ENCODE measurements around the gene NUP35. TPM values are rescaled to one million over a fixed set of nuclear protein-coding genes. Genes with fewer than 3 reads are reported as not detected.
A peak's percentile ranks its signal among the peaks of the same experiment; 100 is the strongest.
"Not testable (repeated sequence)": the region's sequence is repeated elsewhere in the genome, so short reads cannot be mapped to it uniquely, and the experiment has no call there.

NUP35 gene
- total and polyA plus RNA-seq, 2 experiments from 2014 or later = 57.4 to 65.3 TPM

DNA sequence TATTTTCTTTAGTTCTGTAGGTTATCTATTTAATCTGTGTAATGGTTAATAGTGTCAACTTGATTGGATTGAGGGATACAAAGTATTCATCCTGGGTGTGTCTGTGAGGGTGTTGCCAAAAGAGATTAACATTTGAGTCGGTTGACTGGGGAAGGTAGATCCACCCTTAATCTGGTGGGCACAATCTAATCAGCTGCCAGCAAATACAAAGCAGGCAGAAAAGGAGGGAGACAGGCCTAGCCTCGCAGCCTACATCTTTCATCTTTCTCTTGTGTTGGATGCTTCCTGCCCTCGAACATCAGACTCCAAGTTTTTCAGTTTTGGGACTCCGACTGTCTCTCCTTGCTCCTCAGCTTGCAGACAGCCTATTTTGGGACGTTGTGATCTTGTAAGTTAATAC, 42.7 kb downstream of the NUP35 start:
- H3K4me2 ChIP-seq, H3K27ac Mint-ChIP-seq: not testable (repeated sequence)
- peaks cover 73% of the 10 kb centered on the region for H3K36me3 Mint-ChIP-seq (ENCODE audit: low read depth)

DNA sequence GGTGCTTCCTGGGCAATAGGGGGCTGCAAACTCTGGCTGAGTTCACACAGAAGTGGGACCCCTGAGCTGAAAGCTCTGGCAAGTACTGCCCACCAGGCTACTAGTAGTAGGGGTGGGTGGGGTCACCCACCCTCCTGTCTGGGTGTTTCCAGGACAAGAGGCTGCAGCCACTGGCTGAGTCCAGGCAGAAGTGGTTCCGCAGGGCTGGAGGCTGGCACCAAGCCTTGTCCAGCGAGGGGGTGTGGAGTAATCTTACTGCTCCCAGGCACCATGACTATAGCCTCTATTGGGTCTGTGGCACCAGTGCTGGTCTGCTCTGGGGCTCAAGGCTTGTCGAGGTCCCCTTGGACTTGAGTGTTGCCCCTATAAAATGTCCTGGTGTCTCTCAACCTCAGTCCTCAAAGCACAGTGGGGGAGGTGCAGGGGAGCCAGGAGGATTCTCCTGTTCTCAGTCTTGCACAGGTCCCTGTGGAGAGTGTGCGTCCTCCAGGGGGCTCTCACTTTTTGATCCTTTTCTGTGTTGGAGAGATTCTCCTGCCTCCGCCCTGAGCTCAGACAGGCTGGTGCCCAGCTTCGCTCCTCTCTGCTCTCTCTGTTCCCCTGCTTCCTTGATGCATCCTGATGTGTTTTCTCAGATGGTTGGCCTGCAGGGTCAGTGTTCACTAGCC, 48.1 kb downstream of the NUP35 start:
- peaks cover 70% of the 10 kb centered on the region for H3K36me3 Mint-ChIP-seq (ENCODE audit: low read depth)
- Histone ChIP-seq H3K27me3 (ENCODE audit: insufficient read depth) (no peaks in the 10 kb centered on the region), H3K4me2 (no peak overlapping the region), H2AFZ (no peak overlapping the region), H3K27ac (ENCODE audit: low read depth) (no peak overlapping the region), H3F3A (replicated peaks; ENCODE audit: low read depth) (no peaks in the 10 kb centered on the region), H4K20me1 (replicated peaks; ENCODE audit: insufficient read depth) (peaks cover 33% of the 10 kb centered on the region), H3K4me1 (ENCODE audit: insufficient read depth) (no peaks in the 10 kb centered on the region), H3K4me3 (no peak overlapping the region), H3K9me2 (ENCODE audit: insufficient read depth) (no peaks in the 10 kb centered on the region), H3K79me2 (replicated peaks; ENCODE audit: insufficient read depth) (peaks cover 83% of the 10 kb centered on the region), H3K36me3 (ENCODE audit: insufficient read depth) (peaks cover 10% of the 10 kb centered on the region; the same call in 1 of the 2 replicates)
- DNase-seq (ENCODE audit: low spot score) = peak; percentile 61
- ATAC-seq = peak; percentile 92
- H3K27me3 Mint-ChIP-seq (ENCODE audit: insufficient read depth, low read depth, poor library complexity) = peaks cover 9% of the 10 kb centered on the region
- peak; percentile 42 to 43 for TF ChIP-seq CTCF (conservative IDR thresholded peaks at IDR 0.05; ENCODE audit: low read depth in 2 of 2)
- no peak for TF ChIP-seq ZNF114 (CRISPR knock-in tag; IDR thresholded peaks at IDR 0.05)
- TF ChIP-seq, protein P1, sequence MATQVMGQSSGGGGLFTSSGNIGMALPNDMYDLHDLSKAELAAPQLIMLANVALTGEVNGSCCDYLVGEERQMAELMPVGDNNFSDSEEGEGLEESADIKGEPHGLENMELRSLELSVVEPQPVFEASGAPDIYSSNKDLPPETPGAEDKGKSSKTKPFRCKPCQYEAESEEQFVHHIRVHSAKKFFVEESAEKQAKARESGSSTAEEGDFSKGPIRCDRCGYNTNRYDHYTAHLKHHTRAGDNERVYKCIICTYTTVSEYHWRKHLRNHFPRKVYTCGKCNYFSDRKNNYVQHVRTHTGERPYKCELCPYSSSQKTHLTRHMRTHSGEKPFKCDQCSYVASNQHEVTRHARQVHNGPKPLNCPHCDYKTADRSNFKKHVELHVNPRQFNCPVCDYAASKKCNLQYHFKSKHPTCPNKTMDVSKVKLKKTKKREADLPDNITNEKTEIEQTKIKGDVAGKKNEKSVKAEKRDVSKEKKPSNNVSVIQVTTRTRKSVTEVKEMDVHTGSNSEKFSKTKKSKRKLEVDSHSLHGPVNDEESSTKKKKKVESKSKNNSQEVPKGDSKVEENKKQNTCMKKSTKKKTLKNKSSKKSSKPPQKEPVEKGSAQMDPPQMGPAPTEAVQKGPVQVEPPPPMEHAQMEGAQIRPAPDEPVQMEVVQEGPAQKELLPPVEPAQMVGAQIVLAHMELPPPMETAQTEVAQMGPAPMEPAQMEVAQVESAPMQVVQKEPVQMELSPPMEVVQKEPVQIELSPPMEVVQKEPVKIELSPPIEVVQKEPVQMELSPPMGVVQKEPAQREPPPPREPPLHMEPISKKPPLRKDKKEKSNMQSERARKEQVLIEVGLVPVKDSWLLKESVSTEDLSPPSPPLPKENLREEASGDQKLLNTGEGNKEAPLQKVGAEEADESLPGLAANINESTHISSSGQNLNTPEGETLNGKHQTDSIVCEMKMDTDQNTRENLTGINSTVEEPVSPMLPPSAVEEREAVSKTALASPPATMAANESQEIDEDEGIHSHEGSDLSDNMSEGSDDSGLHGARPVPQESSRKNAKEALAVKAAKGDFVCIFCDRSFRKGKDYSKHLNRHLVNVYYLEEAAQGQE (IDR thresholded peaks at IDR 0.05; ENCODE audit: unreplicated experiment) = no peak
- no peak for TF ChIP-seq STAT1 (IDR thresholded peaks at IDR 0.05; ENCODE audit: unreplicated experiment)
- TF ChIP-seq POLR2AphosphoS5 (IDR thresholded peaks at IDR 0.05; ENCODE audit: low read depth) = no peak
- TF ChIP-seq, protein P2, sequence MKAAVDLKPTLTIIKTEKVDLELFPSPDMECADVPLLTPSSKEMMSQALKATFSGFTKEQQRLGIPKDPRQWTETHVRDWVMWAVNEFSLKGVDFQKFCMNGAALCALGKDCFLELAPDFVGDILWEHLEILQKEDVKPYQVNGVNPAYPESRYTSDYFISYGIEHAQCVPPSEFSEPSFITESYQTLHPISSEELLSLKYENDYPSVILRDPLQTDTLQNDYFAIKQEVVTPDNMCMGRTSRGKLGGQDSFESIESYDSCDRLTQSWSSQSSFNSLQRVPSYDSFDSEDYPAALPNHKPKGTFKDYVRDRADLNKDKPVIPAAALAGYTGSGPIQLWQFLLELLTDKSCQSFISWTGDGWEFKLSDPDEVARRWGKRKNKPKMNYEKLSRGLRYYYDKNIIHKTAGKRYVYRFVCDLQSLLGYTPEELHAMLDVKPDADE (IDR thresholded peaks at IDR 0.05) = no peak
- TF ChIP-seq ZNF331 (CRISPR knock-in tag; IDR thresholded peaks at IDR 0.05; ENCODE audit: low read depth) = no peak
- peaks cover 3% of the 10 kb centered on the region for H3K4me1 Mint-ChIP-seq
- H3K9me3 Mint-ChIP-seq = peaks cover 29% of the 10 kb centered on the region
- H3K4me3 Mint-ChIP-seq = no peak overlapping the region
- no peak overlapping the region for H3K27ac Mint-ChIP-seq

More for the DNA sequence above, 42.7 kb downstream of the NUP35 start:
- H3K9me2 ChIP-seq (ENCODE audit: insufficient read depth); H3F3A ChIP-seq (replicated peaks; ENCODE audit: low read depth); H3K9me3 Mint-ChIP-seq; H2AFZ ChIP-seq; ATAC-seq; H3K27ac ChIP-seq (ENCODE audit: low read depth); H3K4me3 Mint-ChIP-seq; H3K4me3 ChIP-seq; DNase-seq (ENCODE audit: low spot score); H3K4me1 Mint-ChIP-seq; H3K4me1 ChIP-seq (ENCODE audit: insufficient read depth); H3K27me3 ChIP-seq (ENCODE audit: insufficient read depth): not testable (repeated sequence)
- Histone ChIP-seq H3K36me3 (ENCODE audit: insufficient read depth) (peaks cover 19% of the 10 kb centered on the region; the same call in 1 of the 2 replicates), H3K79me2 (replicated peaks; ENCODE audit: insufficient read depth) (peaks cover 69% of the 10 kb centered on the region), H4K20me1 (replicated peaks; ENCODE audit: insufficient read depth) (peaks cover 31% of the 10 kb centered on the region)
- peaks cover 19% of the 10 kb centered on the region for H3K27me3 Mint-ChIP-seq (ENCODE audit: insufficient read depth, low read depth, poor library complexity)

Measured in GM23338 (cell line).